RWPE1 (cell line): ENCODE data around the gene CENPK.

Experiments
- CTCF ChIA-PET: fragments of 350-600 bp; sonication (Branson Sonifier 250); formaldehyde crosslinking; extraction: SDS; loops from one replicate; lab custom pipeline; 2021; lab: Yijun Ruan, JAX
- POLR2A ChIA-PET: fragments of 400-600 bp; formaldehyde crosslinking; extraction: SDS; loops from one replicate; lab custom pipeline; 2020; ENCODE audit warnings: antibody characterized with exemption; ENCODE audit not compliant: low non-redundant PET; lab: Yijun Ruan, JAX
- DNase-seq: peaks from one replicate; pipeline ENCODE4 v3.0.0; 2012; ENCODE audit warnings: low spot score
- H3K27ac ChIP-seq: fragments of 450-650 bp; 2 replicates; pipeline ENCODE4 v1.5.1; 2017
- CTCF ChIP-seq: fragments of 450-650 bp; conservative IDR thresholded peaks from 2 replicates; pipeline ENCODE4 v1.5.1; 2017; ENCODE audit warnings: low read depth, mild to moderate bottlenecking

Gene CENPK

GRCh38 chr5:65485405-65485804, 77.6 kb downstream of the CENPK start:
- POLR2A ChIA-PET, result no interaction called here
- CTCF ChIA-PET, result no interaction called here
- no peak for TF ChIP-seq CTCF
- no peak for DNase-seq
- no peak overlapping the region for H3K27ac ChIP-seq

- POLR2A ChIA-PET, result no interaction called here
- peak; percentile 66 for DNase-seq
- TF ChIP-seq CTCF, result peak; percentile 76
- H3K27ac ChIP-seq, result no peak overlapping the region
- CTCF ChIA-PET, result interaction anchor here (0.5 to 2.0 kb wide), 9 partner anchors 9 to 851 kb away, joined by 3 to 10 read pairs (median 3); no protein-coding TSS in a partner anchor
Measured at GRCh38 chr5:65483546-65484346, 79.2 kb downstream of the CENPK start.

GRCh38 chr5:65482736-65483545, 80.0 kb downstream of the CENPK start:
- DNase-seq, result peak; percentile 72
- no peak overlapping the region for H3K27ac ChIP-seq
- ChIA-PET CTCF (interaction anchor here (0.5 to 2.0 kb wide), 14 partner anchors 9 to 850 kb away, joined by 3 to 10 read pairs (median 3); no protein-coding TSS in a partner anchor), POLR2A (no interaction called here)
- TF ChIP-seq CTCF, result no peak

GRCh38 chr5:65482296-65482735, 80.7 kb downstream of the CENPK start:
- DNase-seq, result peak; percentile 24
- ChIA-PET CTCF (interaction anchor here (0.6 to 2.0 kb wide), 3 partner anchors 447 to 675 kb away, joined by 3 to 8 read pairs (median 3); no protein-coding TSS in a partner anchor), POLR2A (no interaction called here)
- peak overlapping the region; percentile 76; the same call in 1 of the 2 replicates for H3K27ac ChIP-seq
- no peak for TF ChIP-seq CTCF

- CTCF ChIA-PET, result interaction anchor here (0.6 to 0.7 kb wide), 6 partner anchors 28 to 846 kb away, joined by 3 to 10 read pairs (median 3); no protein-coding TSS in a partner anchor
- peak within 1 kb of the TSS; percentile 76 for H3K27ac ChIP-seq
- POLR2A ChIA-PET, result interaction anchor here (0.6 to 0.7 kb wide), 2 partner anchors 320 to 783 kb away, joined by 3 read pairs; no protein-coding TSS in a partner anchor
- TF ChIP-seq CTCF, result no peak
- peak; percentile 79 for DNase-seq
Measured at GRCh38 chr5:65481635-65482295, 81.2 kb downstream of the CENPK start, which contains the start of gene ADAMTS6. Gene ADAMTS6, minus strand, starts transcription at chr5:65481920. Its CDS starts 8,247 bp downstream, at chr5:65473673.
